Kidney capillary endothelial cell (primary cell): ENCODE data around the gene HLX.

Experiments
- DNase-seq: peaks from one replicate; pipeline ENCODE4 v3.0.0-alpha.2; 2018; ENCODE audit warnings: low spot score

The HLX gene

DNA sequence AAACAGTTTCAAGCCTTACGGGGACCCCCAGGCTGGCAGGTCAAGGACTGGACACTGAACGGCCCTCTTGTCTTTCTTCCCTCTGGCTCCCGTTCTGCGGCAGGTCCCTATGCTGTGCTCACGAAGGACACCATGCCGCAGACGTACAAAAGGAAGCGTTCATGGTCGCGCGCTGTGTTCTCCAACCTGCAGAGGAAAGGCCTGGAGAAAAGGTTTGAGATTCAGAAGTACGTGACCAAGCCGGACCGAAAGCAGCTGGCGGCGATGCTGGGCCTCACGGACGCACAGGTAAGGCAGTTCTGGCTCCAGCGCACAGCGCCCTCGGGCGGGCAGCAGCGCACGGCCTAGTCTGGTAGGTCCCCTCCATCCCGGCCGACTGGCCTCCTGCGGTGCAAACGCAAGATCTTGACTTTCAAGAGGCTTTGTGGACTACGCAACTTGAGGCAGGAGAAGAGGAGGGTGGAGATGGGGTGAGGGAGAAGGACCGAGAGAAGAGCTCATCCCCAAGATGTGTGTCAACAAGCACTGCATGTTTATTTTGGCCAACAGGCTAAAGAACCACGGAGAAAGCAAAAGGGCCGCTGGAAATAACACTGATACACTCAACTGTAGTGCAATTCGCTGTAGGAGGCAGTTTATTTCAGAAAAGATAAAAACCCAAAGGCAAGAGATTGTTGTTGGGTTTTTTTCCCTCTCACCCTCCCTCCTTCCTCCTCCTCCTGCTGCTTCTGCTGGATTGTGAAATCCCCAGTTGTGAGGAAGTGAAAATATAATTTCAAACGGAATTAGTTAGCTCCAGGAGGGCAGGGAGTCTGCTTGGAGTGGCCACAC is 3.0 kb downstream of the HLX start:
- DNase-seq: no peak

DNA sequence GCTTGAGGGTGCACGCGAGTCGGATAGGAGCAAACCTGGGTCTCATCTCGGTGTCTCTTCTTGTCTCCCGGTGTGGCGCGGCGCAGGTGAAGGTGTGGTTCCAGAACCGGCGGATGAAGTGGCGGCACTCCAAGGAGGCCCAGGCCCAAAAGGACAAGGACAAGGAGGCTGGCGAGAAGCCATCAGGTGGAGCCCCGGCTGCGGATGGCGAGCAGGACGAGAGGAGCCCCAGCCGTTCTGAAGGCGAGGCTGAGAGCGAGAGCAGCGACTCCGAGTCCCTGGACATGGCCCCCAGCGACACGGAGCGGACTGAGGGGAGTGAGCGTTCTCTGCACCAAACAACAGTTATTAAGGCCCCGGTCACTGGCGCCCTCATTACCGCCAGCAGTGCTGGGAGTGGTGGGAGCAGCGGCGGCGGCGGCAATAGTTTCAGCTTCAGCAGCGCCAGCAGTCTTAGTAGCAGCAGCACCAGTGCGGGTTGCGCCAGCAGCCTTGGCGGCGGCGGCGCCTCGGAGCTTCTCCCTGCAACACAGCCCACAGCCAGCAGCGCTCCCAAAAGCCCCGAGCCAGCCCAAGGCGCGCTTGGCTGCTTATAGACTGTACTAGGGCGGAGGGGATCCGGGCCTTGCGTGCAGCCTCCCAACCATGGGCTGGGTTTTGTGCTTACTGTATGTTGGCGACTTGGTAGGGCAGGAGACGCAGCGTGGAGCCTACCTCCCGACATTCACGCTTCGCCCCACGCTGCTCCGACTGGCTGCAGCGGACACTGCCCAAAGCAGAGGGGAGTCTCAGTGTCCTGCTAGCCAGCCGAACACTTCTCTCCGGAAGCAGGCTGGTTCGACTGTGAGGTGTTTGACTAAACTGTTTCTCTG is 5.1 kb downstream of the HLX start:
- no peak for DNase-seq

DNA sequence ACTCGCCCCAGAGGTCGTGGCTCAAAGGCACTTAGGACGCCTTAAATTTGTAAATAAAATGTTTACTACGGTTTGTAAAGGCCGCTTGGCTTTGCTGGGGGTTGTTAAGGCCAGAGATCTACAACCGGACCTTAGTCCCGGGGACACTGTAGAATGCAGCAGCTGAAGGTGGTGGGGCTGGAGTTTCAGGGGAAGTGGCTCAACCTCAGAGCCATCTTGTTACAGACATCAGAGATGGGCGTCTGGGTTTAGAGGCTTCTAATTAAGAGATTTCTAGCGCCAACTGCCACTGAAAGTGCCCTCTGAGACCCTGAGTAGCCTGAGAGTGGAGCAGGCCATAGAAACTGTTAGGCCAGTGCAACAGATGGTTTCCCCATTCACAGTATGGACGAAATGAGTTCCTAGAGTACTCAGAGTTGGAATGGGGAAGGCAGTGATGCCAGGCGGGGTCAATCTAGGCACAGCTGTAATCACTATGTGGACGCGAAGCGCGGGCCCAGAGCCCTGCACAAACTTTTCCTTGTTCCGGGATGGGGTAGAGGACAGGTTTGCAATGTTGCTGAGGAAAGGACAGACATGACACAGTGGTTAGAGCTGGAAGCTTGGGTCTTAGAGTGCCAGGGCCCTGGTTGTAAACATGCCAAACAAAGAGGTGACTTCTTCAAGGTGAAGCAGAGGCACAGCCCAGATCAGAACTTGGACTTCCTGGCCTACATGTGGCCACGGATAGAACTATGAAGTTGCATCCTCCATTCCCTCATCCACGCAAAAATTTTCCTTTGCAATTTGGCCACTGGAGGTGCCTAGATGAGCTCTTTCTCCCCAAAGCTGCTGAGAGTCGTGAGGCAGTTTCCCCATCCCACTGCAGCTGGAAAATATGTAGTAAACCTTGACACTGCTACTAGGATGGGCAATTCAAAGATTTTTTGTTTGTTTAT is 6.0 kb downstream of the HLX start:
- no peak for DNase-seq

DNA sequence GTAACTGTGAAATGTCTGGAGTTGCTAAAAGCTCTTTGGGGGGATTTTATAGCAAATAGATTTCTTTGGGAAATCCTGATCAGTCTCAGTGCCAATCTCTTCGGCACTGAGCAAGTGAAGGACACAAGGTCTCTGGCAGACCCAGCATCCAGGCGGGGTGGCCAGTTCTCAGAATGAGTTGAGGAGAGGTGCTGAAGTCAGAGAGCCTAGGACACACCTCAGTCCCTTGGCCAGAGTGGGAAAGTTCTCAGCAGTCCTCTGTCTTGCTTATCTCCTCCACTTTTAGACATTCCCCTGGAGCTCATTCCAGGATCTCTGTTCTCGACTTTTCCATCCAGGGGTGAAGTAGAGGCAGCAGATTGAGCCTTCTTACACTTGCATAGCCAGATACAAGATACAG is 6.7 kb downstream of the HLX start:
- no peak for DNase-seq

DNA sequence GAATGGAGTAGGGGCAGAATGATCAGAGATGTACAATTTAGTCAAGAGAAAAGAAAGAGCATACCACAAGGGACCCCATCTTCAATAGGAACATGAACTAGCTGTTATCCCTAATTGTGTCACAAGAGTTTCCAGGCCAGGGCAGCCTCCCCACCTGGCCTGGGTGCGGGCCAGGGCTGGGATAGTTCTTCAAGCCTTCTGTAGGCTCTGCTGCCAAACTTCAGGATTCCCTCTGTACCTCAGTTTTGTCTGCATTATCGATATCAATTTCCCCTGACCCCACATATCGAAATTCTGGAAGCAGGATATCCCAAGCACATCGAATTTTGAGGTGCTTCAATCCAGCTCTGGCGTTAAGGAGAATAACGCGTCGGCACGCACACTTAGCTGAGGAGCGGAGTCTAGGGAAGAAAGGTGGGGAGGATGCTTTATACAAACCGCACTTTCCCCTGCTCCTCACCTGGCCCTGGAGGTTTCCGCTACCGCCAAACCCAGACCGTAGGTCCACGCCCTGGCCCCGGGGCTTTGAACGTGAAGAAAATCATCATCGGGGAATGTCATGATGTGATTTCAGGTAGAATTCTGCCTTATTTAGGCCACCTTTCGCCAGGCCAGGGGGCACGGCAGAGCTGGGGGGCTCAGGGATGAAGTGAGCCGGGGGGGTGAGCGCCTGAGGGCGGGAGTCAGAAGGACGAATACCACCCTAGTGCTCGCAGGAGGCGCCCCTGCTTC is 7.4 kb downstream of the HLX start:
- no peak for DNase-seq

DNA sequence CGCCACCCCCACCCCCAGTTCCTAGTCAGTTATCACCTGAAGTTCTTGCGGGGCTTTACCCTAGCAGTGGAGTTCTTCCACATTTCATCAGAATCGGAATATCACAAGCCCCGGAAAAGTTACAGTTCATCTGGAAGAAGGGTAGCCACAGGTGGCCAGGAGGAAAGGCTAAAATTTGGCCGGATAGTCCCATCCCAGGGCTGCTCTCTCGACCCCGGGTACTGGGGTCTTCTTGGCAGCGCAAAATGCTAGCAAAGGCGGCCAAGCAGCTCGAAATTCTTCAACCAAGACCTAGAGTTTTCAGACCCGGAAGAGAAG is 7.9 kb downstream of the HLX start:
- no peak for DNase-seq

DNA sequence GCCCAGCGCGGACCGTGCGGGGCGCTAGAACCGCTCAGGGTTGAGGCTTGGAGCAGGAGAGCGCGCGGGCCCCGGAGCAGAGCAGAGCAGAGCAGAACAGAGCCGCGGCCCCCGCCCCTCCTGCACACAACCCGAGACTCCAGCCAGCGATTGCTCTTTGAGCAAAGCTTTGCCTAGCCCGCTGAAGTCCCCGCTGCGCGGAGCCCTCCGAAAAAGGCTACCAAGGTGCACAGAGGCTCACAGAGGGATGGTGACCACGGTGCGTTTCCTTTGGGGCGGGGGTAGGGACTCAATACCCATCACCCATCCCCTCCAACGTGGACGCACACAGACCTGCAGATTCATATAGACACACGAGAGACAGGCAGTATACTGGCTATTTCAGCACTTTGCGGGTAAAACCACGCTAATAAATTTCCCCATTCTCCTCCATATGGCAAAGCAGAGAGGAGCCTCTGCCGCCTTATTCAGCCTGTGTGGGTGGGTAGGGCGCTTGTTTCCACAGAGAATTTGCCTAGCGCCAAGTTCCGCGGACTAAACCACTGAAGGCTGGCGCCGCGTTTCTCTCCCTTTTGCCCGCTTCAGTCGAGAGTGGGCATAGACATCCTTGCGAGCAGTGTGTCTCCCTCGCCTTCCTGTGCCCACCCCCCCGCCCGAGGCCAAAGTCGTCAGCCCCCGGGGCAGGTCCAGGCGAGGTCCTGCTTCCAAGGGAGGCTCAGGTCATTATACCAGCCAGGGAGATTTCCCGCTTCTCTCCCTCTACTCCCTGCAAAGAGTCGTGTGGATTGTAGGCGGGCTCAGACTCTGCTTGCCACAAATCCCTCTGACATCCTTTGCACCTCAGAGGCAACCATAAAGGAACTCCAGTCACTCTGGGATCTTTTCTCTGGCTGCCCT is 8.5 kb downstream of the HLX start:
- DNase-seq: no peak

DNA sequence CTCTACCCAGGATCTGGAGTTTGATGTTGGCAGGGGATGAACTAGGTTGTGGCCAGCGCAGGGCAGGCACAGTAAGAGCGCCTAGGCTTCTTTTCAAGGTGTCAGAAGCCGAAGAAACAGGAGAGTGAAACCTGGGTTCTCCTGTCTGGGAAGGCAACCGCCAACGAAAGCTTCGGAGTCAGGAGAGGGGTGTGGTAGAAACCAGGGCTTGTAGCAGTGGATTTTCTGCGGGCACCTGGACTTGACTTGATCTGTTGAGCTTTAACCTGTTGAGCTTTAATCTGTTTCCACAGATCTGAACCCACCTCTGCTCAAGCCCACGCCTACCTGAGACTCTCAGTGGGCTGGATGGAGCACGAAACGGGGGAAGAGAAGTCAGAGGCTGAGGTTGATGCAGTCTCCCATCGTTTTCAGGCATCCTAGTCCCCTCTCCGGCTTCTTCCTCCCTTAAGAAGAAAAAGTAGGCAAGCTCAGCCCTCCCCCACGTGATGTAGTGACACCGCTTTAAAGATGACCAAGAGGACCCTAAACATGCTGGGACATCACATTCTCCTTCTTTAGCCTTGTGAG is 9.3 kb downstream of the HLX start:
- DNase-seq: no peak

DNA sequence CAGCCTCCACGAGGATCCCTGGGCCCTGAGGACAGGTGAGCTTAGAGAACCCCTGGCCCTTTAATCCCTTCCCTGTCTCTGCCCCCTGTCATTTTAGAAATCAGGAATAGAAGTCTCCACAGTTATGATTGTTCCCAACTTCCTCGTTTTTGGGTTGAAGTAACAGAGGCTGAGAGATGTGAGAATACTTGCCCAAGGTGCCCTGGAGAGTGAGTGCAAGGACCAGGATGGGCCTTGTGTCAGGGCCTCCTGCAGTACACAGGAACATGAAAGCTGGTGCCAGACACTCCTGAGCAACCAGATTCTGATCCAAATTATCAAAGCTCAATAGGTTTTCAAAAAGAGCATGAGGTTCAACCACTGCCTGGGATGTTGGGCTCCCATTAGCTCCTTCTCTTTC is 10.1 kb downstream of the HLX start:
- no peak for DNase-seq

DNA sequence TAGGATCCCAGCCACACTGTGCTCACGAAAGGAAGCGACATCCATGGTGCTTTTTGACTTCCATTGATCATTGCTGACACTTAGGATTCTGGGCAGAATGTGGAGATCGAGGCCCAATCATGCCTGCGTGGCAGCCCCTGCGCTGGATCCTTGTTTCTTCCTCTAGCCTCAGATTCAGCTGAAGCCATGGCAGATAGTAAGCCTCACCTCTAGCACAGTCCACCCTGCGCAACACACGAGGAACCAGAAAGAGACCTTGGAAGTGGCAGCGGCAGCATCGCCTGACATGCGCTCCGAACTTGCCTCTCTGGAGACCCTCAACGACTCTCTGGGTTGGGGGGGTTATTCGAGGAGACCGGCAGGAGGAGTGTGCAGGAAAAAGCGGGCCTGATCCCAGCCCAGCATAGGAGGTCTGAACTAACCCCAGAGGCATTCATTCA is 10.6 kb downstream of the HLX start:
- no peak for DNase-seq

DNA sequence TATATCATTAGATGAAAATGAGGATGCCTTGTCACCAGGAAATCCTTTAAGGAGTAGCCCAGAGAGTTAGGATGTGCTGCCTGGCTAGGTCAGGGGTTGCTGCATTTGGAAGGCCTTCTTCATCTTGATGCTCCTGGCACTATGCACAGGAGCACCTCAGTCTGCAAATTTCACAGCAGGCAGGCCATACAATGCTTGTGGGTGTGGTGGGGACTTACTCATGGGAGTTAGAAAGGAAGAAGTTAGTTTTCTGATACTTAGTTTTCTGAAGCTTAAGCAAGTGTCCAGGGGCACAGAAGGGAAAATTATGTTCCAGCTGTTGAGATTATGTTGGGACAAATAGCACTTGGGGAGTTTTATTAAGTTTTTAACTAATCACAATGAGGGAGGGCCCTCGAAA is 11.4 kb downstream of the HLX start:
- DNase-seq: no peak

DNA sequence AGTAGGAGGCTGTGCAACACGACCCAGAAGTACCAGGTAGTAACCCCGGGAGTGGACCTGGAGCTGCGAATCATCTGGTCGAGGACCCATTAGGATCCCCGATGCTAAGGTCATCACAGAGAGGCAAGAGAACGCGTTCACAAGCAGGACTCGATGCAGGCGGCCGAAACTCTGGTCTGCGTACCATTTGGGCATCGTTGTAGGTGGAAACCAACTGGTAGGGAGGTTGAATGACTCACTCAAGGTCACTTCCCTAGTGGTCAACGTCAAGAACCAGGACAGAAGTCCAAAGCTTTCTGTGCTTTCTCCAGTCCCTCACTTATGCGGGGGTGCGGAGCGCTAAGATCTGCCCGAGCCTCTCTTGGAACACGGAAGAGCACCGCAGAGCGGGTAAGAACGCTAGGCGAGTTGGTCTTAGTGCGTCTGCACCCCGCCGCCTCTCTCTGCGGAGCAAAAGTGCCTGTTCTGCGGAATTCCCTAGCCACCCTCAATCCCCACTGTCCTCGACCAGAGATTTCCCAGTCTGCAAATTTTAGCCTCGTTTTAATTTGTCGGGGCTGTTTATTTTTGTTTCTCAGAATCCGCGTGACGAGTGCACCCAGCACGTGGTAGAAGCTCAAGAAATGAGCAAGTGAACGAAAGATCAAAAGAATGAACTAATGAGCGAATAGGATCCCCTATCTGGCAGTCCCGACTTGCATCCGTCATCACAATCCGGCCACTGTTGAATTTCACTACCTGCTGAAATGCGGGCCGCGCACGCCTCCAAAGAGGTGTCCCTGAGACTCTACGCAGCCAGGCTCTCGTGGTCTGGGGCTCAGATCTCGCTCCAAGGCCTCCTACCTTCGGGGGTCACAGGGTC is 12.2 kb downstream of the HLX start:
- no peak for DNase-seq

DNA sequence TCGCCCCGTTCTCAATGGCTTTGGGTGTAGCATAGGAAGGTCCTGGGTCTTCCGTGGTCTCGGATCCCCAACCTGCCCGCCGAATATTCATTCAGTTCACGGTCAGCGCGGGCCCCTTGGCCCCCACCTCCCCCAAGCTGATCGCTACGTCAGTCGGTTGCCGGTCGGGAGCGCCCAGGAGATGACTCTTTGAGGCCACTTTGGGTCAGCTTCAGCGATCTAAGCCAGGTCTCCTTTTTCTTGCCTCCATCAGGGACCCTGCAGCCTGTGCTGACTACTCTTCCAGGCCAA is 12.8 kb downstream of the HLX start:
- DNase-seq: no peak

DNA sequence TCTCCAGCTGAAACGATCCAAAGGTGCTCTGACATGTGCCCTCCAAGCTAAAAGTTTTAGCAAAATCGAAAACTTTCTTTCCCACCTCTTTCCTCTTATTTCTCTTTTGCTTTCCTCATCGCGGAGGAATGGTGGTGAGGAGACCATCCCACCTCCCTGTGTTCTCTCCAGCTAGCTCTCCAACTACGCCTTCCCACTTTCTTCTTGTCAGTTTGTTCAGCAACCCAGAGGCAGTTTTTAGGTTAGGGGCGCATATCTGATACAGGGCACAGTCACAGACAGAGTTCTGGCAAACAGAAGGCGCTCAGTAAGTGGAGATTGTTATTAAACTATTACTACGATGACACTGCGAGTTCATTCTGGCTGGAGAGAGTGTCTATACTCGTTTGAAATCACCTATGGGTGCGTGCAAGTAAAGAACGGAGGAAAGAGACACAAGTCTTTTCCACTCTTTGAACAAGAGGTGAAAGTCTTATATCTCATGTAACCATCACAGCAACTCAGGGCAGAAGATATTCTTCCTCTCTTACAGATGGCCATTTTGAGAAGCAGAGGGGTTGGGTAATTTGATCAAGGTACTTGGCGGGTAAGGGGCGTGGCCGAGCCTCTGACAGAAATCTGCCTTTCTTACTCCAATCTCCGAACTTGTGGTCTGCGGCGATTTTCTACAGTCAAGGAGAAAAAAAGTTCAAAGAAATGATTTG is 13.9 kb downstream of the HLX start:
- no peak for DNase-seq

DNA sequence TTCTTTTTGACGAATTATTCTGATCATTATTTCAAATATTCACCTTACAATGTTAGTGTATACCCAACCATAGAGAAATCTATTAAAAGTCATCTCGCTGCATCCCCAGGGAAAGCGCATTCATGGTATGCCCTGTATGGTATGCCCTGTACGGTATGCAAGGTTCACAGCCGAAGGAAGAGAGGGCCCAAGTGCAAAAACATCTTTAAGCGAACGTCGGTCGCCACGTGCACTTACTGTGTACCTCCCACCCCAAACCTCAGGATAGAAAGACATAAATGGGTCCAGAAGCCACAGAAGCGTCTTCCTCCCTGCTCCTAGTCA is 14.4 kb downstream of the HLX start:
- no peak for DNase-seq

DNA sequence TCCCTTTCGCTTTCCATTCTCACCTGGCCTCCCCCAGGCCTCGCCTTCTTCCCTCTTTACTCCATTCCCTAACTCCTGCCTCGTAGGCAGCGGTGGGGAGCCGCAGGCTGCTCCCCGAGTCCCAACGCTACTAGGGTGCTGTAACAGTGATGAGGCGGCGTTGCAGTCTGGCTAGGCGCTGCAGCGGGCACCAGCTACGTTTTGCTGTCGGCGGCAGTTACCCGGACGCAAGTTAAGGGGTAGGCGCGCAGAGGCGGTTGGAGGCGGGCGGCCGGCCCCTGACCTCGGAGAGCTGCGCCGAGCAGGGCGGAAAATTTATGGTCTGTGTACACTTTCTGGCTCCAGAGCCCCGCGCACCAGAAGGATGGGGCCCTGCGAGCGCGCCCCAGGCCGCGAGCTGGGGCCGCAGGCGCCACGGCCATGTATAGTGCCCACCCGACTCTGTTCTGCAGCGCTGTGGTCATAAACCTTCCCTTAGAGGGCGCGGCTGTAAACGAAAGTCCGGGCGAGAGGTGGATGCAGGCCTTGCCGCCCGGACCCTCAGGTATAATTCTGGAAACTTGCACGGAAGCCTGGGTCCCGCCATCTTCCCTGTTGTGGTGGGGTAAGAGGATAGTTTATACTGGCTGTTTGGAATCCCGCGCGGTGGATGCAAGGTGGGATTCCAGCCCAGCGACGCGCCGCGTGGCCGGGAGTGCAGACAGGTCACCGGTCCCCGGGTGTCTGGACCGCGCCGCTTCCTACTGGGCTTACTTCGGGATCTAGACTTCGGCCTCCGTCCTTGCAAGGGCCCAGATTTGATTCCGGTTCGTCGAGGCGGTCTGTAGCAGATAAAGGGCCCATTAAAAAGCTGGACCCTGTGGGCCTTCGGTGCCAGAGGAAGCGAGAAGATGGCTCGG is 15.0 kb downstream of the HLX start:
- no peak for DNase-seq

DNA sequence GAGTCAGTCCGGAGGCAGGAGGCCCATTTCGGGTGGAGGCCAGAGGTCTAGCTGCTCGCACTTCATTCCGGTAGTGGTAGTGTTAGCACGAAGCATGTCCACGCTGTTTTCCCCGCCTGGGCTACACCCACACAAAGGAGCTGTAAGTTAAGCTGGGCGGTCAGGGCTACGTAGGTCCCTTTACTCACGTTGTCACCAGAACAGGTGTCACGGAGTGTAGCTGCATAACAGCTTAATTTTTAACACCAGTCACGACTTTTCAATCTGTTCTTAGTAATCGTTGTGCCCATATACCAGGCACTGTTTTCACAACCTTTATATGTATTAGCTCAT is 15.6 kb downstream of the HLX start:
- no peak for DNase-seq

DNA sequence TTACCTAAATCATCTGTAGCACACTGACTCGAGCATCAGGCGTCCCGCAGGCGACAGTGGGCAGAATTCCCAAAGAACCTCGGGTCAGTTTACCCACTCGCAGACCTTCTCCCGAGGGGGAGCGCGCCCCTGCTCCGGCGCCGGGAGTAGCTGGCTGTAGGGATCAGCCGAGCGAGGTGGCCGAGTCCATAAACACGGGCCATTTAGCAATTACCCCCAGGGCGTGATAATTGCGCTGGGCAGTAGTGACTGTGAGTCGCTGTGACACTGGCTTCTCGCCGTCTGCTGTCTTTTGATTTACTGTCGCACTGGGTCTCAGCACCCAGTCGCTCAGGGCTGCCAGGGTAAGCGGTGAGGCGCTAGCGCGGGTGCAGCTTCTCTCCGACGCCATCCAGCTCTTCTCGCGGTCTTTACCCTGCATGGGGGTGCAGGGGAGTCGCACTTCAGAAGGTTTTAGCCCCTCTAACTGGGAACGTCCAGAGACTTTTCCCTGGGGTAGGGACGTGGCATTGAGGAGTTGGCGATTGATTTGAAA is 16.2 kb downstream of the HLX start:
- no peak for DNase-seq
